NCI-H460 (cell line): ENCODE results near the gene CLMN. TPM values are rescaled to one million over a fixed set of nuclear protein-coding genes. Genes with fewer than 3 reads are reported as not detected.

ENCODE experiments used
- DNase-seq: peaks from one replicate; pipeline ENCODE4 v3.0.0-alpha.2; 2016; ENCODE audit warnings: low read depth; ENCODE audit errors: extremely low read depth
- total RNA-seq: library from RNA; depleted of rRNA; stranded (reverse); fragments of >200 nt; shearing (Covaris generic); gene quantifications from 2 replicates; pipeline ENCODE4 v1.2.3, GENCODE V29; 2014

Gene CLMN
- total RNA-seq, 1 experiment from 2014 or later: 9.0 TPM

DNA sequence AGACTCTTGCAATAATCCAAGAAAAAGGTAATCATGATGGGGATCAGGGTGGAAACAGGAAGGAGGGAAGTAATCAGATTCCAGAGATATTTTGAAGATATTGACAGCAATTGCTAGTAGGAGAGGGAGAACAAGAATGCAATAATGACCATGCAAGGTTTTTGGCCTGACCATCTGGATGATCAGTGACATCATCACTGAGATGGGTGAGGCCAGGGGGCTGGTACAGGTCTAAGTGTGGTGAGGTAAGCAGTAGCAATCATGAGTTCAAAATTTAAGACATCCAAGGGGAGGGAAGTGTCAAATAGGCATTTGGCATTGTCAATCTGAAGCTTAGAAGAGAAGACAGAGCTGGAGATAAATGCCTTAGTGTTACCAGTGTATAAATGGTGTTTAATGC is 24.8 kb upstream of the CLMN start:
- no peak for DNase-seq

GRCh38 chr14:95341564-95341963 is 21.9 kb upstream of the CLMN start:
- no peak for DNase-seq

DNA sequence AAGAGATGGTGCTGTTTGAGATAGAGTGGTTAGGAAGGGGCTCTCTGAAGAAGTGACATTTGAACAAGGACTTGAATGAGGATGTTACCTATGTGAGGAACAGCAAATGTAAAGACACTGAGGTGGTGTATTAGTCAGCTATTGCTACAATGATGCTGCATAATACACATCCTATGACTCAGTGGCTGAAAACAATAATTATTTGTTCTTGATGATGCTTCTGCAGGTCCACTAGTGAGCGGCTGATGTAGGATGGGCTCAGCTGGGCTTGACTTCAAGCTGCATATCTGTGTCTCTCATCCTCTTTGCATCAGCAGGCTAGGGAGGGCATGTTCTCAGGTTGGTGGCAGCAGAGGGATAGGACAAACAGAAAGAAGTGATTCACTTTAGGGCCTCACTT is 21.4 kb upstream of the CLMN start:
- no peak for DNase-seq

GRCh38 chr14:95340201-95340697 is 20.5 kb upstream of the CLMN start:
- peak; percentile 53 for DNase-seq

DNA sequence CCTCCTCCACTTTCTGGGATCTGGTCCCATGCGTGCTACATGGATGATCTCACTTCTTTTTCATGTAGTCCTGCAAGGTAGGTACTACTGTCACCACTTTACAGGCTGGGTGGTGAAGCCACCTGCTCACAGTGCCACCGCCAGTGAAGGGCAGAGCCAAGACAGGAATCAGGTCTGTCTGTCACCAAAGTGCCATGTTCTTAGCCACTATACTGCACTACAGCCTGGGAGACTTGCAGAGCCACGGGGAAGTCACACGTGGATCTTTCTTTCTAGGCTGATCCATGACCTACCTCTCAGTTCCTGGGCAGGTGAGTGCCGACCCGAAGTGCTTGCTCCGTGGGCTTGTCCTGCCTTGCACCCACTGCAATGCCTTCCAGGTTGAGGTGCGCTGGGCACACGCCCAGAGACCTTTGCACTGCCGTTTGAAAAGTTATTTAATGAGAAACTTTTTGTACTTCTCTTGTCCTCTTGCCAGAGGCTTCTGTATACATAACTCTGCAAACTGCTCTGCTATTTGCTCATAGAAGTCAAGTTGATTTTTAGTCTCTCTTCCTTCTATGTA is 19.7 kb upstream of the CLMN start:
- DNase-seq: no peak

- no peak for DNase-seq
Observed at GRCh38 chr14:95338436-95338835, 18.7 kb upstream of the CLMN start.

GRCh38 chr14:95337041-95337595 is 17.4 kb upstream of the CLMN start:
- DNase-seq: no peak

- no peak for DNase-seq
Observed at GRCh38 chr14:95336192-95336760, 16.6 kb upstream of the CLMN start.

- no peak for DNase-seq
Observed at GRCh38 chr14:95335071-95335470, 15.4 kb upstream of the CLMN start.

GRCh38 chr14:95334044-95334443 is 14.3 kb upstream of the CLMN start:
- no peak for DNase-seq

DNA sequence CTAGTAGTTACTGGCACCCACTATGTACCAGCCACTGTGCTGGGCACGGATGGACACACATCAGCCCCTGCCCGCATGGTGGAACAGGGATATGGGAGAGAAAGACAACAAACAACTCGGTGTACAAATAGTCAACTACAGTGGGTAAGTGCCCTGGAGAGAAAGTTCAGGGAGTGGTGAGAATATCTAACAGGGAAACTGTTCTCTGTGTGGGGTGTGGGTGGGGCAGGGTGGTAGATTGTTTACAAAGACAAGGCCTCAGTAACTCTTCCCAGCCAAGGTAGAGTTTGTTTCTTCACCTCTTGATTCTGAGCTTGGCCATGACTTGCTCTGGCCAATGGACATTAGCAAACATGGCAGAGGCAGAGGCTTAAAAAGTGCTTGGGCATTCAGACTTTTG is 12.9 kb upstream of the CLMN start:
- no peak for DNase-seq

DNA sequence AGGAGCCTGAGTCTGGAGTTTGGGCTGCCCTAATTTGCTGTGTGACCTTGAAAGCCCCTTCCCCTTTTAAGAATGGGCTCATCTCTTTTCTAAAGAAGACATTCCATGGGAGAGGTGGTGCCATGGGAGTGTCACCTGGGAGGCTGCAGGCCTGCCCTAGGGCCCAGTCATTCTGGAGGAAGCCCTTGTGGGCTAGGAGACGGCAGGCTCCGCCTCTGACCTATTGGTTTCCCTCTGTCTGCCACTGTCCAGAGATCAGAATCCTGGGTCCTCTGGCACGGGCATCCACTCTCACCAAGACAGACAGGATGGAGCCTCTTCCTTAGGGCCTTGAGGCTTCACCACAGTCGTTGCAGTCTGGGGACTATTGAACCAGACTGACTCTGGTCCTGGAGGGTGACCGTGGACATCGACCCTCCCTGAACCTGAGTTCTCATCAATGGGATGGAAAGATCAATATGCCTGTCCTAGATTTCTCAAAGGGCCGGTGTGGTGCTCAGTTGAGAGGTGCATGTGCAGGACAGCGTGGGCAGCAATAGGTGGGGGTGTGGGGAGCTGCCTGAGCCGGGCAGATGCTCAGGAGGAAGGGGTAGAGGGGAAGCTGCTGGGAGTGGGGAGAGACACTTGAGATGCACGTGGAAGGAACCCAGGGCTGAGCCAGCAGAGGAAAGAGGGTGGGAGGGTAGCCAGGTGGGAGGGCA is 12.2 kb upstream of the CLMN start:
- no peak for DNase-seq

DNA sequence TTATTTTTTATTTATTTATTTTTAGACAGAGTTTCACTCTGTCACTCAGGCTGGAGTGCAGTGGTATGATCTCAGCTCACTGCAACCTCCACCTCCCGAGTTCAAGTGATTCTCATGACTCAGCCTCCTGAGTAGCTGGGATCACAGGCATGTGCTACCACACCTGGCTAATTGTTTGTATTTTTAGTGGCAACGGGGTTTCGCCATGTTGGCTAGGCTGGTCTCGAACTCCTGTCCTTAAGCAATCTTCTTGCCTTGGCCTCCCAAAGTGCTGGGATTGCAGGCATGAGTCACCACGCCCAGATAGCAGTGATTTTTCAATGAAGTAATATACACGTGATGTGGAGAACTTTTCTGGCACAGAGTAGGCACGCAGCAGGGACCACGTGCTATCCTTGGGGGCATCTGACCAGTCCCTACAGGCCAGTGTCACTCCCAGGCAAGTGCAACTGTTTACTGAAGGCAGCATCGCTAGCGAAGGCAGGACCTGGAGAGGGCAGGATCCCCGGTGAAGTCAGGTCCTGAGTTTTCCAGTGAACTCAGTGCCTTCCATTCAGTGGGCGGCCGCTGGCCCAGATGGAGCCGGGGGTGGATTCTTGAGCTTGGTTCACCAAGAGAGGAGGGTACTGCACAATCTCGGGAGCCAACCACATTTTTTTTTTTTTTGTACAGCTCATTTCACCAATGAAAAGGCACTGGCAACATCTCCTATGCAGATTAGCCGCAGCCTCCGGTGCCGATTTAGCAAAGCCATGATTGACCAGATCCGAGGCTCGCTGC is 11.1 kb upstream of the CLMN start:
- DNase-seq: no peak

DNA sequence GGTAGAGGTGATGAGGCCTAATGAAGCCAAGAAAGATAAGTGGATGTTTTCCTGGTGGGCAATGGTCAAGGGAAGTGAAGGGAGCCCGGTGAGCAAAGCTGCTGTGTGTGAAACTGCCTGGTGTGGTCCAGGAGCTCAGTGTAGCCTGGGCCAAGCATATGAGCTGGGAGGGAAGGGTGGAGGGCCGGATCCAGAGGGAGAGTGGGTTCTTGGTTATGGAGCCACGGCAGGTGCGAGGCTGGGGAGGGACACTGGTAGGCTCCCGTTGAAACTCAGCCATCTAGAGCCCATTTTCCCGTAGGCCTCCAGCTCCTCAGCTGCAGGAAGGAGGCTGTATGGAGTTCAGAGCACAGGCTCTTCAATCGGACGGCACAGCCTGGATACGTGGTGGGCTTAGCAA is 10.2 kb upstream of the CLMN start:
- DNase-seq: no peak

GRCh38 chr14:95328729-95329503 is 9.2 kb upstream of the CLMN start:
- no peak for DNase-seq

DNA sequence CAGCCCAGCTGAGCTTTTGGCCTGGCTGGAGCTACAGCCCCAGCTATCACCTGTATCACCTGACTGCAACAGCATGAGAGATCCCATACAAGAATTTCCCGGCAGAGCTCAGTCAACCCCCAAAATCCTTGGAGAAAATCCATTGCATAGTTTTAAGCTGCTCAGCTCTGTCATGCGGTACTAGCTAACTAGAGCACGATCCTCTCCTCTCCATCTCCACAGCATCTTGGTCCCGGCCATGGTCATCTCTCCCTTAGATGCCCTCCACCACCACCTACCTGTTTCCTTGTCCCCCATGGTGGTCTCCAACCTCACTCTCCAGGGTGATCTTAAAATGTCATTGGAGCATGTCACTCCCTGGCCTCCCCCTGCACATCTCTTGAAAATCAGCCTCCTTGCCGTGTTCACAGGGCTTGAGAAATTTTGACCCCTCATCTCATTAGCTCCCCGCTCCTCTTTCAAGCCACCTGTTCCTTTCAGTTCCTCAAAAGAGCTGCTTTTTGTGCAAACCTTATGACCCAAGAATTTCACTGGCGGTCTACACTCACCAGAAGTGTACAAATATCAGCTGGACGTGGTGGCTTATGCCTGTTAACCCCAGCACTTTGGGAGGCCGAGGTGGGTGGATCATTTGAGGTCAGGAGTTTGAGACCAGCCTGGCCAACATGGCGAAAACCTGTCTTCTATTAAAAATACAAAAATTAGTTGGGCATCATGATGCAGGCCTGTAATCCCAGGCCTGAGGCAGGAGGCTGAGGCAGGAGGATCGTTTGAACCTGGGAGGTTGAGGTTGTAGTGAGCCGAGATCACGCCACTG is 8.1 kb upstream of the CLMN start:
- DNase-seq: no peak

DNA sequence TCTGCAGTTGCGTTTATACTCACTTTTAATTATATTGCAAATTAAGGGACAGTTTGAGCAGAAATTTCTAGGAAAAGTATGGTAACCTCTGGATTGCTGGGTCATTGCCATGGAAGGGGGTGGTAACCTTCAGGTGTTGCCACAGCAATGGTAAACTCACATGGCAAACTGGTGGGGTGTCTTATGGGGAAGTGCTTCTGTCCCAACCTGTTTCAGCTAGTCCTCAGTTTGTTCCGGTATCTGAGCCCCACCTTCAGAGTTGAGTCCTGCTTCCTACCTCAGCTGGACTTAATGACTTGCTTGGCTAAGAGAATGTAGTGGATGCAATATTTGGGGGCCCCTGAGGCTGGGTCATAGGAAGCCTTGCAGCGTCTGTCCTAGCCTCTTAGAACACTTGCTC is 7.3 kb upstream of the CLMN start:
- no peak for DNase-seq

GRCh38 chr14:95323917-95324316 is 4.2 kb upstream of the CLMN start:
- no peak for DNase-seq

DNA sequence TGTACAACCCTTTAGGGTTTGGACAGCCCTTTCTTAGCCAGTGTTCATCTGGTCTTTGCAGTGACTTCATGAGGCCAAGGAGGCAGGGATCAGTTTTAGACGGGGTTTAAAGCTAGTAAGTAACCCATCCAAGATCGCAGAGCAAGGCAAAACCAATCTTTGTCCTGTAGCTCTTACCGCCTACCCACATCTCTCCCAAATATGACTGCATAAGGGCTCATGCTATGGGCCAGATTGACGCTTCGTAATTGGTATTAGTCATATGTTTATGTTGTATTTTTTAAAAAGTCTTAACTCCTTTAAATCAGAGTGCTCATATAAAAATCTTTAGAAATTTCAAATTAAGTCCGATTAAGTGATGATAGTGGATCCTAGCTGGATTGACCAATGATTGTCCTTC is 3.7 kb upstream of the CLMN start:
- DNase-seq: no peak

DNA sequence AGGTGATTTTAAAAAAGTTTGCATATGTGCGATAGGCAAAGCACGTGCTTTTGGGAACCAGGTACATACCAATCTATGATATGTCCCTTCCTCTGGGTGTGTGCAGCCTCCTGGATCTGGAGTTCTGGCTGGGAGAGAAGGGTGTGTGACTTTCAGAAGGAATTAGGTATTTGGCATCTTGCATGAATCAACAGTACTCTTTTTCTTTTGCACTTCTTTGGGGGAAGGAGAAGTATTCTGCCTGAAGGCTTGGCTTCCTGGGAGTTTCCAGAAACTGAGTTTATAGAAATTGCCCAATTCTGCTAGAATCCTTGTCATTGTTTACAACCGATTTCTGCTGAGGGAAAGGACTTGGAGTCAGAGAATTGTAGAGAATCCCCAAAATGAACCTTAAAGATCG is 2.9 kb upstream of the CLMN start:
- peak; percentile 13 for DNase-seq
